IPS DF 19.7 (cell line): ENCODE measurements around the gene AP2B1.
"Not testable (repeated sequence)": the region's sequence is repeated elsewhere in the genome, so short reads cannot be mapped to it uniquely, and the experiment has no call there.

Experiments used
- DNase-seq: peaks from one replicate; pipeline ENCODE4 v3.0.0-alpha.2; 2013; ENCODE audit warnings: low read depth, low spot score

The AP2B1 gene

GRCh38 chr17:35695613-35696012 is 108.5 kb downstream of the AP2B1 start:
- DNase-seq = no peak

- DNase-seq = no peak
These were observed 111.7 kb downstream of the AP2B1 start for GRCh38 chr17:35698800-35699199.

GRCh38 chr17:35700150-35700549 is 113.0 kb downstream of the AP2B1 start:
- DNase-seq = no peak

- DNase-seq = no peak
These were observed 114.4 kb downstream of the AP2B1 start for GRCh38 chr17:35701491-35701890.

- DNase-seq = not testable (repeated sequence)
These were observed 116.2 kb downstream of the AP2B1 start for GRCh38 chr17:35703308-35703707.

GRCh38 chr17:35705230-35705629 is 118.1 kb downstream of the AP2B1 start:
- no peak for DNase-seq

GRCh38 chr17:35705705-35706104 is 118.6 kb downstream of the AP2B1 start:
- no peak for DNase-seq

- no peak for DNase-seq
These were observed 121.0 kb downstream of the AP2B1 start for GRCh38 chr17:35708149-35708548.

- DNase-seq = no peak
These were observed 121.8 kb downstream of the AP2B1 start for GRCh38 chr17:35708951-35709350.

GRCh38 chr17:35709874-35710273 is 122.8 kb downstream of the AP2B1 start:
- DNase-seq = no peak

- DNase-seq = no peak
These were observed 123.8 kb downstream of the AP2B1 start for GRCh38 chr17:35710950-35711349.

GRCh38 chr17:35713069-35713728 is 126.1 kb downstream of the AP2B1 start:
- no peak for DNase-seq

GRCh38 chr17:35714988-35715387 is 127.9 kb downstream of the AP2B1 start:
- DNase-seq = no peak

GRCh38 chr17:35715416-35715815 is 128.3 kb downstream of the AP2B1 start:
- DNase-seq = no peak

- no peak for DNase-seq
These were observed 129.1 kb downstream of the AP2B1 start for GRCh38 chr17:35716173-35716572.

- no peak for DNase-seq
These were observed 129.9 kb downstream of the AP2B1 start for GRCh38 chr17:35716897-35717465.

- no peak for DNase-seq
These were observed 130.4 kb downstream of the AP2B1 start for GRCh38 chr17:35717475-35717874.

GRCh38 chr17:35723735-35724134 is 136.6 kb downstream of the AP2B1 start:
- DNase-seq = no peak

GRCh38 chr17:35725058-35725457 is 137.9 kb downstream of the AP2B1 start:
- no peak for DNase-seq

- no peak for DNase-seq
These were observed 138.6 kb downstream of the AP2B1 start for GRCh38 chr17:35725802-35726126.

- no peak for DNase-seq
These were observed 139.2 kb downstream of the AP2B1 start for GRCh38 chr17:35726127-35726952.

GRCh38 chr17:35726953-35727460 is 139.9 kb downstream of the AP2B1 start:
- no peak for DNase-seq

GRCh38 chr17:35727635-35728034 is 140.5 kb downstream of the AP2B1 start:
- no peak for DNase-seq
